GM12801 (cell line): ENCODE measurements around the gene PITX2.

Experiments used
- CTCF ChIP-seq: IDR thresholded peaks from one replicate; pipeline ENCODE4 v1.5.1; 2011; ENCODE audit warnings: control low read depth; ENCODE audit not compliant: insufficient read length; ENCODE audit errors: extremely low read depth

PITX2 gene

GRCh38 chr4:110625576-110626257, 2.8 kb upstream of the PITX2 start:
- TF ChIP-seq CTCF: no peak

- no peak for TF ChIP-seq CTCF
Observed at GRCh38 chr4:110624904-110625494, 2.1 kb upstream of the PITX2 start.

GRCh38 chr4:110624398-110624780, 1.5 kb upstream of the PITX2 start:
- TF ChIP-seq CTCF: no peak

GRCh38 chr4:110623718-110624397, 981 bp upstream of the PITX2 start:
- no peak for TF ChIP-seq CTCF

GRCh38 chr4:110621839-110622751, 782 bp downstream of the PITX2 start:
- no peak for TF ChIP-seq CTCF

GRCh38 chr4:110621328-110621812, 1.5 kb downstream of the PITX2 start:
- no peak for TF ChIP-seq CTCF
